ENCODE results near the gene SKAP1.

GRCh38 chr17:48250949-48251348, 179.1 kb downstream of the SKAP1 start:
- TF ChIP-seq POLR2AphosphoS5 (IDR thresholded peaks at IDR 0.05; ENCODE audit: low read depth, low read length) (no peak), POLR2A (IDR thresholded peaks at IDR 0.05; ENCODE audit: low read depth, low read length) (no peak), TAF1 (IDR thresholded peaks at IDR 0.05; ENCODE audit: borderline replicate concordance, low read depth, low read length) (no peak)

Measured in GM12892 (cell line).